GM20431 (cell line): ENCODE data around the gene BMPR1B.

Experiments
- in situ Hi-C: fragments of 300-500 bp; cut with MseI, MboI; formaldehyde crosslinking; loops from one replicate; pipeline ENCODE4 v1.15.0; 2020; ENCODE audit warnings: low sequenced_read_pairs; ENCODE audit not compliant: unreplicated experiment

BMPR1B gene

GRCh38 chr4:94940520-94940908, 182.8 kb downstream of the BMPR1B start:
- in situ Hi-C loops: no loop called here

GRCh38 chr4:94941706-94942105, 184.0 kb downstream of the BMPR1B start:
- in situ Hi-C loops: no loop called here

GRCh38 chr4:94944726-94945125, 187.0 kb downstream of the BMPR1B start:
- in situ Hi-C loops: no loop called here

- in situ Hi-C loops: no loop called here
Observed at GRCh38 chr4:94947681-94948108, 189.9 kb downstream of the BMPR1B start.

- in situ Hi-C loops: no loop called here
Observed at GRCh38 chr4:94954251-94954650, 196.5 kb downstream of the BMPR1B start.

GRCh38 chr4:94957030-94957429, 199.3 kb downstream of the BMPR1B start:
- in situ Hi-C loops: no loop called here

GRCh38 chr4:94959307-94959706, 201.6 kb downstream of the BMPR1B start:
- in situ Hi-C loops: no loop called here

- in situ Hi-C loops: no loop called here
Observed at GRCh38 chr4:94960708-94961107, 203.0 kb downstream of the BMPR1B start.

GRCh38 chr4:94961420-94961819, 203.7 kb downstream of the BMPR1B start:
- in situ Hi-C loops: no loop called here

GRCh38 chr4:94962484-94962883, 204.7 kb downstream of the BMPR1B start:
- in situ Hi-C loops: no loop called here

GRCh38 chr4:94965852-94966251, 208.1 kb downstream of the BMPR1B start:
- in situ Hi-C loops: no loop called here

GRCh38 chr4:94968493-94968892, 210.7 kb downstream of the BMPR1B start:
- in situ Hi-C loops: no loop called here

GRCh38 chr4:94970650-94971049, 212.9 kb downstream of the BMPR1B start:
- in situ Hi-C loops: no loop called here

- in situ Hi-C loops: no loop called here
Observed at GRCh38 chr4:94974773-94975172, 217.0 kb downstream of the BMPR1B start.

GRCh38 chr4:94976371-94977011, 218.7 kb downstream of the BMPR1B start:
- in situ Hi-C loops: no loop called here

GRCh38 chr4:94978904-94979303, 221.1 kb downstream of the BMPR1B start:
- in situ Hi-C loops: no loop called here

- in situ Hi-C loops: no loop called here
Observed at GRCh38 chr4:94979621-94980020, 221.9 kb downstream of the BMPR1B start.

GRCh38 chr4:94995684-94996394, 238.1 kb downstream of the BMPR1B start:
- in situ Hi-C loops: no loop called here

- in situ Hi-C loops: no loop called here
Observed at GRCh38 chr4:95000076-95000648, 242.4 kb downstream of the BMPR1B start.

- in situ Hi-C loops: no loop called here
Observed at GRCh38 chr4:95004912-95005311, 247.2 kb downstream of the BMPR1B start.

- in situ Hi-C loops: no loop called here
Observed at GRCh38 chr4:95007998-95008397, 250.2 kb downstream of the BMPR1B start.
